ENCODE results near the gene SOAT2. TPM values are rescaled to one million over a fixed set of nuclear protein-coding genes. Genes with fewer than 3 reads are reported as not detected.

SOAT2 gene
- polyA plus RNA-seq, 1 donor = 126 TPM

DNA sequence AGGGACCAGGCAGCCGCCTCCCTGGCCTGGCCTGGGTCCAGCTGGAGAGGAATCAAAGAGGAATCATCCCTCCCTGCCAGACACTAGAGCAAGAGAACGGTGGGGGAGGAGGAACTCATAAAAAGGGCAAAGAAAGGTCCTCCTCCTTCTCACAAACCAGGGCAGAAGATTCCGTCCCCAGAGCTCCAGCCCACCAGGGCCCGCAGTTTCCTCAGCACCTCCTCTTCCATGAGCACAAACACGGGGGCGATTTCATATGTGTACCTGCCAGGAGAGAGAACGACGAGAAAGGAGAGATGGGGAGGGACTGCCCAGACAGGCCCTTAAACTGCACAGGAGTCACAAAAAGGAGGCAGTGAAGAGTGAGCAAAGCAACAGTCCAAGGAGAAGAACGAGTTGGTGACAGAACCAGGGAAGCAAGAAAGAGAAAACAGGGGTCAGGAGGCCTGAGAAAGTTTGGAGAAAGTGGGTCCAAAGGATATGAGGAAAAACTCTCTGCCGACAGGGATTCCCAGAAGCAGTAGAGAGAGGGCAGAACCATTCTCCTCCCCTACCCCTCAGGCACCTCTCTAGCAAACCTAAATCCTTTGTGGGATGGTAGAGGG lies 68.5 kb downstream of the SOAT2 start:
- 92% methylated on average over 2 of the region's 10 CpGs for WGBS (ENCODE audit: insufficient coverage, low lambda C conversion rate)
- peaks cover 11% of the 10 kb centered on the region for H3K4me1 ChIP-seq (ENCODE audit: control insufficient read depth, insufficient read depth, low read length)
- no peaks in the 10 kb centered on the region for H3K9me3 ChIP-seq (ENCODE audit: control insufficient read depth, low read depth, low read length)
- DNase-seq = no peak
- no peak overlapping the region for H3K4me3 ChIP-seq (ENCODE audit: low read length)
- H3K36me3 ChIP-seq (ENCODE audit: control insufficient read depth, insufficient read depth, low read length) = peaks cover 27% of the 10 kb centered on the region
- H3K27ac ChIP-seq (ENCODE audit: low read length) = no peak overlapping the region
- no peaks in the 10 kb centered on the region for H3K27me3 ChIP-seq (ENCODE audit: control insufficient read depth, insufficient read depth, low read length)

DNA sequence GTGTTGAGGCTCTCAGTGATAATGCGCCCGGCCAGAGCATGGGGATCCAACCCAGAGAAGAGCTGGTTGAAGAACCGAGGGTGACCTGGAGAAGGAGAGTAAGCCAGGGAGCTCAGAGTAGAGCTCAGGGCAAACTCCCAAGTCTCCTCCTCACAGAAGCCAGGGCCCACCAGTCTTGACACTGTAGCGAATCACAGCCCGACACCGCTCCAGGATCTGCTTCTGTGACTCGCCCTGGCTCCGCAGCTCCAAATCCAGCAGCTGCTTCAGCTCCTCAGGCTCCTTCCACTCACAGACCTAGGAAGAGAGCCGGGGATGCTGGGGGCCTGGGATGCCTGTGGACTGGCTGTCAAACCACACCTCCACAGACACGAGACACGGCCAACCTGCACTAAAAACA lies 69.1 kb downstream of the SOAT2 start:
- H3K9me3 ChIP-seq (ENCODE audit: control insufficient read depth, low read depth, low read length) = no peaks in the 10 kb centered on the region
- no peak overlapping the region for H3K27ac ChIP-seq (ENCODE audit: low read length)
- no peaks in the 10 kb centered on the region for H3K27me3 ChIP-seq (ENCODE audit: control insufficient read depth, insufficient read depth, low read length)
- WGBS (ENCODE audit: insufficient coverage, low lambda C conversion rate) = no CpG with 5 or more reads among the region's 11 CpGs
- no peak for DNase-seq
- H3K4me1 ChIP-seq (ENCODE audit: control insufficient read depth, insufficient read depth, low read length) = peaks cover 11% of the 10 kb centered on the region
- H3K4me3 ChIP-seq (ENCODE audit: low read length) = no peak overlapping the region
- H3K36me3 ChIP-seq (ENCODE audit: control insufficient read depth, insufficient read depth, low read length) = peaks cover 27% of the 10 kb centered on the region

DNA sequence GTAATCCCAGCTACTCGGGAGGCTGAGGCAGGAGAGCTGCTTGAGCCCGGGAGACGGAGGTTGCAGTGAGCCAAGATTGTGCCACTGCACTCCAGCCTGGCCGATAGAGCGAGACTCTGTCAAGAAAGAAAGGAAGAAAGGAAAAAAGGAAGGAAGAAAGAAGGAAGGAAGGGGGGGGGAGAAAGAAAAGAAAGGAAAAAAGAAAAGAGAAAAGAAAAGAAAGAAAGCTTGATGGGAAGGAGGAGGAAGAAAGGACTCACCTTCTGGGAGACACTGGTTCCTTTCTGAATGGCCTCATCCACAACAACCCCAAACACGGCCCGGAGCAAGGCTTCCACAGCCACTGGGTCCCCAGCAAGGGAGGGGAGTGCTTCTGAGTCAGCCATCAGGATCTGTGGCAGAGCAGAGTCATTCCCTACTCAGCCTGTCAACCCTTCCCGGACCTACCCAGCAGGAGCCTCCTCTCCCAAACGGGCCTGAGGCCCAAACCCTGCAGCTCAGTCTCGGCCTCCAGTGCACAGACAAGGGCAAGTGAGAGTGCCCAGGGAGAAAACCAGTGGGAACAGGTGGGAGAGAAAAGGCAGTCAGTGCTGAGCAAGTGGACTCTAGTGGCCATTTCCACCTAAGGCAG lies 69.9 kb downstream of the SOAT2 start:
- no peak overlapping the region for H3K4me3 ChIP-seq (ENCODE audit: low read length)
- peaks cover 11% of the 10 kb centered on the region for H3K4me1 ChIP-seq (ENCODE audit: control insufficient read depth, insufficient read depth, low read length)
- H3K36me3 ChIP-seq (ENCODE audit: control insufficient read depth, insufficient read depth, low read length) = peaks cover 27% of the 10 kb centered on the region
- no peak for DNase-seq
- H3K9me3 ChIP-seq (ENCODE audit: control insufficient read depth, low read depth, low read length) = no peaks in the 10 kb centered on the region
- 100% methylated on average over 4 of the region's 10 CpGs for WGBS (ENCODE audit: insufficient coverage, low lambda C conversion rate)
- H3K27me3 ChIP-seq (ENCODE audit: control insufficient read depth, insufficient read depth, low read length) = no peaks in the 10 kb centered on the region
- H3K27ac ChIP-seq (ENCODE audit: low read length) = no peak overlapping the region

Other genes starting within 250 kb of the SOAT2 start
- gene KRT8, start 198.4 kb upstream of the SOAT2 start, polyA plus RNA-seq = 1,338 TPM
- gene KRT18, start 154.4 kb upstream of the SOAT2 start, polyA plus RNA-seq = 903 TPM
- 418 TPM for gene EIF4B, start 97.0 kb upstream of the SOAT2 start, polyA plus RNA-seq
- 43.5 TPM for gene TNS2, start 53.4 kb upstream of the SOAT2 start, polyA plus RNA-seq
- 25.0 TPM for gene SPRYD3, start 24.1 kb upstream of the SOAT2 start, polyA plus RNA-seq
- 19.7 TPM for gene IGFBP6, start 5.8 kb upstream of the SOAT2 start, polyA plus RNA-seq
- gene ZNF740, start 77.2 kb downstream of the SOAT2 start, polyA plus RNA-seq = 23.7 TPM
- 60.0 TPM for gene CSAD, start 77.4 kb downstream of the SOAT2 start, polyA plus RNA-seq
- 9.5 TPM for gene ITGB7, start 103.8 kb downstream of the SOAT2 start, polyA plus RNA-seq
- 11.6 TPM for gene RARG, start 128.7 kb downstream of the SOAT2 start, polyA plus RNA-seq
- 31.2 TPM for gene ESPL1, start 164.8 kb downstream of the SOAT2 start, polyA plus RNA-seq
- gene PFDN5, start 192.1 kb downstream of the SOAT2 start, polyA plus RNA-seq = 667 TPM
- gene MYG1, start 196.2 kb downstream of the SOAT2 start, polyA plus RNA-seq = 46.3 TPM
- gene AAAS, start 218.1 kb downstream of the SOAT2 start, polyA plus RNA-seq = 63.8 TPM
- 0.01 TPM for gene SP7, start 232.9 kb downstream of the SOAT2 start, polyA plus RNA-seq

Data from large intestine (tissue), 3 donors.